GM12878 (cell line): ENCODE results near the gene SUCO. TPM values are rescaled to one million over a fixed set of nuclear protein-coding genes. Genes with fewer than 3 reads are reported as not detected.

Experiments
- ATAC-seq: fragments of 200-7000 bp; cut with Tn5 transposase; 3 replicates; pipeline ENCODE4 v1.9.1; 2020; ENCODE audit warnings: mild to moderate bottlenecking, moderate library complexity
- BruUV-seq: library from RNA; stranded (reverse); fragments of 400-500 nt; replicated peaks from 2 replicates; lab custom pipeline; 2021; lab: Mats Ljungman, UMichigan
- CTCF ChIA-PET: fragments of 300-600 bp; sonication (Branson Sonifier 250); formaldehyde crosslinking; extraction: SDS; loops from one replicate; lab custom pipeline; 2021; ENCODE audit warnings: inconsistent platforms; lab: Yijun Ruan, JAX
- POLR2A ChIA-PET: fragments of 350-600 bp; formaldehyde crosslinking; extraction: SDS; loops from one replicate; lab custom pipeline; 2021; ENCODE audit warnings: inconsistent platforms; lab: Charles Lee
- RAD21 ChIA-PET: fragments of 300-600 bp; sonication (Branson Sonifier 250); formaldehyde crosslinking; loops from one replicate; lab custom pipeline; 2023; ENCODE audit warnings: antibody characterized with exemption; ENCODE audit not compliant: unreplicated experiment; lab: Charles Lee
- SMC1A ChIA-PET: fragments of 300-600 bp; sonication (Branson Sonifier 250); formaldehyde crosslinking; loops from one replicate; lab custom pipeline; 2023; ENCODE audit not compliant: unreplicated experiment, uncharacterized antibody; lab: Charles Lee
- DNase-seq: peaks from one replicate; pipeline ENCODE4 v3.0.0-alpha.2; 2011; ENCODE audit warnings: low read depth, low spot score
- FAIRE-seq: peaks from 3 replicates; lab custom pipeline; 2011; peaks lifted over from hg19 to GRCh38; lab: Jason Lieb, UNC
- H2AFZ ChIP-seq: 2 replicates; pipeline ENCODE4 v1.6.0; 2011; ENCODE audit warnings: low read depth, low read length, control low read depth; ENCODE audit not compliant: control insufficient read depth
- H3K27ac ChIP-seq: 2 replicates; pipeline ENCODE4 v1.5.1; 2011; ENCODE audit warnings: control low read depth; ENCODE audit not compliant: control insufficient read depth, insufficient read depth
- H3K27me3 ChIP-seq, 2 experiments: replicated peaks in 1 of 2; 2 replicates each; pipeline versions ENCODE4 v1.6.0 to v1.6.1; 2011; ENCODE audit warnings: low read length in 1 of 2; ENCODE audit not compliant: control insufficient read depth in 2 of 2, insufficient read depth in 2 of 2
- H3K36me3 ChIP-seq, 2 experiments: 2 replicates each; pipeline ENCODE4 v1.5.1; 2011; ENCODE audit warnings: low read length in 1 of 2; ENCODE audit not compliant: control insufficient read depth in 2 of 2, insufficient read depth in 2 of 2
- H3K4me1 ChIP-seq: 2 replicates; pipeline ENCODE4 v1.6.1; 2011; ENCODE audit warnings: mild to moderate bottlenecking, low read length, moderate library complexity, mixed read lengths; ENCODE audit not compliant: control insufficient read depth, insufficient read depth
- H3K4me2 ChIP-seq: 2 replicates; pipeline ENCODE4 v1.6.0; 2011; ENCODE audit warnings: control low read depth; ENCODE audit not compliant: control insufficient read depth, insufficient read depth
- H3K4me3 ChIP-seq: fragments of 200-600 bp; sonication (generic); 2 replicates; pipeline ENCODE4 v1.5.1; 2016
- H3K79me2 ChIP-seq: 2 replicates; pipeline ENCODE4 v1.6.0; 2011; ENCODE audit warnings: low read length; ENCODE audit not compliant: control insufficient read depth, insufficient read depth
- H3K9ac ChIP-seq: 2 replicates; pipeline ENCODE4 v1.8.0; 2011; ENCODE audit warnings: low read length, control low read depth, mixed read lengths; ENCODE audit not compliant: control insufficient read depth, insufficient read depth
- H3K9me3 ChIP-seq: replicated peaks from 3 replicates; pipeline ENCODE4 v1.5.1; 2011; ENCODE audit warnings: mild to moderate bottlenecking, low read length; ENCODE audit not compliant: control insufficient read depth, insufficient read depth
- H4K20me1 ChIP-seq: 2 replicates; pipeline ENCODE4 v1.6.0; 2011; ENCODE audit not compliant: control insufficient read depth, insufficient read depth
- ATF3 ChIP-seq: IDR thresholded peaks from 2 replicates; pipeline ENCODE4 v1.6.1; 2011; ENCODE audit warnings: low read depth, mild to moderate bottlenecking, low read length, moderate library complexity, borderline replicate concordance; ENCODE audit errors: extremely low read depth
- BMI1 ChIP-seq: fragments of 450-650 bp; IDR thresholded peaks from 2 replicates; pipeline ENCODE4 v1.6.1; 2016; ENCODE audit warnings: mild to moderate bottlenecking, moderate library complexity, borderline replicate concordance
- BRCA1 ChIP-seq: IDR thresholded peaks from 2 replicates; pipeline ENCODE4 v1.6.1; 2011; ENCODE audit warnings: low read depth, low read length, improper control_type of control experiment
- CREM ChIP-seq: IDR thresholded peaks from 2 replicates; pipeline ENCODE4 v1.6.1; 2014; ENCODE audit warnings: antibody characterized with exemption, low read depth
- EP300 ChIP-seq, 2 experiments: fragments of 150-350 bp in 1 of 2; IDR thresholded peaks; 2 replicates each; pipeline ENCODE4 v1.6.1; 2011 to 2012; ENCODE audit warnings: low read depth in 2 of 2, low read length in 2 of 2, borderline replicate concordance in 1 of 2, improper control_type of control experiment in 1 of 2, inconsistent platforms in 1 of 2; ENCODE audit not compliant: control insufficient read depth in 1 of 2
- EZH2 ChIP-seq: IDR thresholded peaks from 2 replicates; pipeline ENCODE4 v1.6.1; 2012; ENCODE audit warnings: low read depth, mild to moderate bottlenecking, control low read depth, inconsistent platforms, low read length, borderline replicate concordance; ENCODE audit not compliant: control insufficient read depth
- FOXM1 ChIP-seq: IDR thresholded peaks from 2 replicates; pipeline ENCODE4 v1.6.1; 2012; ENCODE audit warnings: low read depth, mild to moderate bottlenecking, inconsistent platforms, low read length, moderate library complexity
- MTA2 ChIP-seq: fragments of 450-650 bp; IDR thresholded peaks from 2 replicates; pipeline ENCODE4 v1.6.1; 2016; ENCODE audit warnings: low read depth, mild to moderate bottlenecking, moderate library complexity
- PRDM15 ChIP-seq: fragments of 450-650 bp; formaldehyde crosslinking; IDR thresholded peaks from 2 replicates; pipeline ENCODE4 v1.4.0; 2020; ENCODE audit warnings: mild to moderate bottlenecking, moderate library complexity
- RB1 ChIP-seq: fragments of 450-650 bp; formaldehyde crosslinking; IDR thresholded peaks from 2 replicates; pipeline ENCODE4 v1.6.1; 2017; ENCODE audit warnings: mild to moderate bottlenecking, borderline replicate concordance
- SRF ChIP-seq, 2 experiments: IDR thresholded peaks; 2 replicates each; pipeline ENCODE4 v1.6.1; 2011; ENCODE audit warnings: low read depth in 2 of 2, low read length in 2 of 2, mild to moderate bottlenecking in 1 of 2, moderate library complexity in 1 of 2
- WRNIP1 ChIP-seq: IDR thresholded peaks from 2 replicates; pipeline ENCODE4 v1.6.1; 2011; ENCODE audit warnings: low read depth, low read length, improper control_type of control experiment, borderline replicate concordance
- ZNF384 ChIP-seq: IDR thresholded peaks from 2 replicates; pipeline ENCODE4 v1.6.1; 2012; ENCODE audit warnings: low read depth, mild to moderate bottlenecking, low read length, improper control_type of control experiment, borderline replicate concordance
- WGBS: methylation state at CpG from one replicate; pipeline ENCODE4 v1.1.6; 2016; ENCODE audit warnings: low lambda C conversion rate; ENCODE audit not compliant: insufficient replicate concordance, insufficient coverage; ENCODE audit errors: missing lambda C conversion rate; 5-methylcytosine and 5-hydroxymethylcytosine counted together
- in situ Hi-C: fragments of 300-500 bp; cut with MboI; formaldehyde crosslinking; loops from 9 replicates; pipeline ENCODE4 v1.14.3; 2018; ENCODE audit warnings: mixed read lengths
- intact Hi-C: fragments of 100-400 bp; cut with micrococcal nuclease; formaldehyde crosslinking; loops from one replicate; pipeline ENCODE4 v1.14.2; 2022; ENCODE audit not compliant: unreplicated experiment
- polyA plus RNA-seq, 11 experiments: library from polyadenylated mRNA; depleted of rRNA in 4 of 11; unstranded in 6 of 11; stranded (reverse) in 5 of 11; fragments of >200 nt; fragmentation: Nextera tagmentation in 4 of 11; fragmentation: Illumina TruSeq in 1 of 11; extraction: Ambion mirVana in 4 of 11; extraction: Trizol in 1 of 11; gene quantifications; 1 replicate in 1 of 11; 2 replicates in 10 of 11; pipeline versions ENCODE4 v1.2.1 to v1.2.3, GENCODE V29; 2011 to 2016; ENCODE audit warnings: inconsistent platforms in 2 of 11, missing spikeins in 2 of 11, low read depth in 1 of 11
- total RNA-seq, 4 experiments: library from RNA; depleted of rRNA in 3 of 4; stranded (reverse); fragments of >200 nt in 3 of 4; fragmentation: Illumina TruSeq in 1 of 4; extraction: Trizol in 1 of 4; gene quantifications; 2 replicates each; pipeline versions ENCODE4 v1.2.1 to v1.2.3, GENCODE V29; 2013 to 2021
- TF ChIP-seq, protein P1 (sequence below): fragments of 450-650 bp; conservative IDR thresholded peaks from 2 replicates; pipeline ENCODE4 v1.6.1; 2017; ENCODE audit warnings: mild to moderate bottlenecking, moderate library complexity

The SUCO gene
- total and polyA plus RNA-seq, 10 of the 15 experiments (the other 5 are each of a cell fraction or from before 2014, with no cell fraction given) = 1.7 to 15.3 (median 8.4) TPM

DNA sequence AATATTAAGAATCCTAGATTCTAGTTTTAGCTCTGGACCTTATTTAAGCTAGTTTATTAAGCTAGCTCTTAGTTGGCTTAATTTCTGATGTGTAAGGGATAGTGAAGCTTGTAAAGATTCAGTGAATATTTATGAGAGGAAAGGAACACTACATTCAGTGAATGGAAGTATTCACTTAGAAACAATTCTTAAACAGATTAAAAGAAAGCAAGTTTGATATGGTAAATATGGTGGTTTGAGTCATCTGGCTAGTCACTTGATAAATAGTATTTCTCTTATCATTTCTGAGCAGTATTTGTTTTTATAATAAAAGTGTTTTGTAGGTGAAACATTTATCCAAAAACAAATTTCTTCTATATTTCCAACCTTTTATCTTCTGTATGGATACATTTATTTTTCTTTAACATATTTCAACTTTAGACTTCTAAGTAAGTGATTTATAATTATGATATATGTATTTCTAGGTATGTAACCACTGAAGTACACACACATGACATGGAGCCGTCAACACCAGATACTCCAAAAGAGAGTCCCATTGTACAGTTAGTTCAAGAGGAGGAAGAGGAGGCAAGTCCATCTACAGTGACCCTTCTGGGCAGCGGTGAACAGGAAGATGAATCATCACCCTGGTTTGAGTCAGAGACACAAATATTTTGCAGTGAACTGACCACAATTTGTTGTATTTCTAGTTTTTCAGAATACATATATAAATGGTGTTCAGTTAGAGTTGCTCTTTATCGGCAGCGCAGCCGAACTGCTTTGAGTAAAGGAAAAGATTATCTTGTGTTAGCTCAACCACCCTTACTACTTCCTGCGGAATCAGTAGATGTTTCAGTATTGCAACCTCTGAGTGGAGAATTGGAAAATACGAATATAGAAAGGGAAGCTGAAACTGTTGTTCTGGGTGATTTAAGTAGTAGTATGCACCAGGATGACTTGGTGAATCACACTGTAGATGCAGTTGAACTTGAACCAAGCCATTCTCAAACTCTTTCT lies 55.6 kb downstream of the SUCO start:
- H4K20me1 ChIP-seq = no peaks in the 10 kb centered on the region
- peaks cover 0 to 14% of the 10 kb centered on the region in 2 experiments; a peak in 3 of 4 replicates for H3K36me3 ChIP-seq
- ChIA-PET RAD21 (no interaction called here), CTCF (interaction anchor here (1.2 kb wide), 1 partner anchor 132 kb away, joined by 3 read pairs; no protein-coding TSS in a partner anchor), SMC1A (interaction anchor here (1.1 to 1.2 kb wide), 2 partner anchors 10 to 12 kb away, joined by 3 read pairs; no protein-coding TSS in a partner anchor), POLR2A (no interaction called here)
- in situ Hi-C loops = no loop called here
- no peak overlapping the region for H3K9ac ChIP-seq
- H3K4me3 ChIP-seq = no peak overlapping the region
- no TSS peak for BruUV-seq
- peaks cover 4% of the 10 kb centered on the region; the same call in 1 of the 2 replicates for H3K4me1 ChIP-seq
- no peaks in the 10 kb centered on the region for H3K79me2 ChIP-seq
- H3K4me2 ChIP-seq = no peak overlapping the region
- FAIRE-seq = no peak
- WGBS = 39% methylated on average over 7 of the region's 7 CpGs
- no peaks in the 10 kb centered on the region for H3K9me3 ChIP-seq
- no peak overlapping the region; the same call in 1 of the 2 replicates for H3K27ac ChIP-seq
- H2AFZ ChIP-seq = no peak overlapping the region
- no peak for DNase-seq
- no peaks in the 10 kb centered on the region for H3K27me3 ChIP-seq
- peak; percentile 48 for ATAC-seq
- intact Hi-C loops = loop anchor here (10.0 kb wide), 1 partner anchor 134 kb away; no protein-coding TSS in a partner anchor
- TF ChIP-seq EP300 (IDR thresholded peaks at IDR 0.05; ENCODE audit: borderline replicate concordance in 1 of 2, control insufficient read depth in 1 of 2, low read depth in 2 of 2, low read length in 2 of 2) (no peak), ZNF384 (no peak), WRNIP1 (no peak), CREM (0 out of 2 replicates have a peak, but pooled peaks have one; percentile 43), BRCA1 (no peak), FOXM1 (no peak), RB1 (no peak), ATF3 (no peak), MTA2 (no peak), PRDM15 (no peak), BMI1 (no peak), SRF (IDR thresholded peaks at IDR 0.05; ENCODE audit: low read depth in 2 of 2, low read length in 2 of 2) (0 out of 4 replicates have a peak, but pooled peaks of 1 of the 2 experiments have one; percentile 11), EZH2 (no peak)
- TF ChIP-seq, protein P1, sequence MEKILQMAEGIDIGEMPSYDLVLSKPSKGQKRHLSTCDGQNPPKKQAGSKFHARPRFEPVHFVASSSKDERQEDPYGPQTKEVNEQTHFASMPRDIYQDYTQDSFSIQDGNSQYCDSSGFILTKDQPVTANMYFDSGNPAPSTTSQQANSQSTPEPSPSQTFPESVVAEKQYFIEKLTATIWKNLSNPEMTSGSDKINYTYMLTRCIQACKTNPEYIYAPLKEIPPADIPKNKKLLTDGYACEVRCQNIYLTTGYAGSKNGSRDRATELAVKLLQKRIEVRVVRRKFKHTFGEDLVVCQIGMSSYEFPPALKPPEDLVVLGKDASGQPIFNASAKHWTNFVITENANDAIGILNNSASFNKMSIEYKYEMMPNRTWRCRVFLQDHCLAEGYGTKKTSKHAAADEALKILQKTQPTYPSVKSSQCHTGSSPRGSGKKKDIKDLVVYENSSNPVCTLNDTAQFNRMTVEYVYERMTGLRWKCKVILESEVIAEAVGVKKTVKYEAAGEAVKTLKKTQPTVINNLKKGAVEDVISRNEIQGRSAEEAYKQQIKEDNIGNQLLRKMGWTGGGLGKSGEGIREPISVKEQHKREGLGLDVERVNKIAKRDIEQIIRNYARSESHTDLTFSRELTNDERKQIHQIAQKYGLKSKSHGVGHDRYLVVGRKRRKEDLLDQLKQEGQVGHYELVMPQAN = no peak
